Right lobe of liver (tissue), 4 donors: ENCODE data around the gene EEF2.

Experiments used
- CTCF ChIP-seq, 4 donors: fragments of 200-600 bp in 3 of 4; fragments of 450-650 bp in 1 of 4; IDR thresholded peaks; one replicate each; pipeline versions ENCODE4 v1.5.1 to v1.8.0; 2016 to 2022; ENCODE audit warnings: antibody characterized with exemption in 4 of 4, mild to moderate bottlenecking in 2 of 4
- POLR2A ChIP-seq: fragments of 450-650 bp; IDR thresholded peaks from one replicate; pipeline ENCODE4 v1.6.1; 2017; ENCODE audit warnings: antibody characterized with exemption, mild to moderate bottlenecking
- donor health status: DM: no; HTN: no; CAD: no.
- donor health status: DM: no; HTN: no; CAD: no.
- donor health status: DM: no; HTN: yes; CAD: no.

- TF ChIP-seq POLR2A (no peak), CTCF (IDR thresholded peaks at IDR 0.05) (no peak)
These were observed 22.7 kb upstream of the EEF2 start for GRCh38 chr19:4007836-4008539.
